ENCODE measurements around the gene MPEG1. TPM values are rescaled to one million over a fixed set of nuclear protein-coding genes. Genes with fewer than 3 reads are reported as not detected.

MPEG1 gene
- total and polyA plus RNA-seq, 9 of the 15 experiments (the other 6 are each of a cell fraction or from before 2014, with no cell fraction given): 0.07 TPM; not detected in 8

DNA sequence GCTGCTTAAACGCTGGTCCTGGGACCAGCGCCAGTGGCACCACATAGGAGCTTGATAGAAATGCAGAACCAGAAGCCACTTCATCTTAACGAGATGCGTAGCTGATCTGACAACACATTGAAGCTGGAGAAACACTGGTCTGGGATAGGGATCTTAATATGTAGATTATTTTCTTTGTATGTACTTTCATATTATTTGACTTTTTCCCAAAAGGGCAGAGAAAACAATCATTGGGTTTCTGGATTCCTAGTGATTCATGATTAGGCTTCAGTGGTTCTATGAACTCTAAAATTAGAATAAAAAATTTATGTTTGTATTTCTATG is 12.3 kb downstream of the MPEG1 start (continued):
- no peak for TF ChIP-seq TSHZ1 (CRISPR knock-in tag; IDR thresholded peaks at IDR 0.05)
- TF ChIP-seq, protein P1, sequence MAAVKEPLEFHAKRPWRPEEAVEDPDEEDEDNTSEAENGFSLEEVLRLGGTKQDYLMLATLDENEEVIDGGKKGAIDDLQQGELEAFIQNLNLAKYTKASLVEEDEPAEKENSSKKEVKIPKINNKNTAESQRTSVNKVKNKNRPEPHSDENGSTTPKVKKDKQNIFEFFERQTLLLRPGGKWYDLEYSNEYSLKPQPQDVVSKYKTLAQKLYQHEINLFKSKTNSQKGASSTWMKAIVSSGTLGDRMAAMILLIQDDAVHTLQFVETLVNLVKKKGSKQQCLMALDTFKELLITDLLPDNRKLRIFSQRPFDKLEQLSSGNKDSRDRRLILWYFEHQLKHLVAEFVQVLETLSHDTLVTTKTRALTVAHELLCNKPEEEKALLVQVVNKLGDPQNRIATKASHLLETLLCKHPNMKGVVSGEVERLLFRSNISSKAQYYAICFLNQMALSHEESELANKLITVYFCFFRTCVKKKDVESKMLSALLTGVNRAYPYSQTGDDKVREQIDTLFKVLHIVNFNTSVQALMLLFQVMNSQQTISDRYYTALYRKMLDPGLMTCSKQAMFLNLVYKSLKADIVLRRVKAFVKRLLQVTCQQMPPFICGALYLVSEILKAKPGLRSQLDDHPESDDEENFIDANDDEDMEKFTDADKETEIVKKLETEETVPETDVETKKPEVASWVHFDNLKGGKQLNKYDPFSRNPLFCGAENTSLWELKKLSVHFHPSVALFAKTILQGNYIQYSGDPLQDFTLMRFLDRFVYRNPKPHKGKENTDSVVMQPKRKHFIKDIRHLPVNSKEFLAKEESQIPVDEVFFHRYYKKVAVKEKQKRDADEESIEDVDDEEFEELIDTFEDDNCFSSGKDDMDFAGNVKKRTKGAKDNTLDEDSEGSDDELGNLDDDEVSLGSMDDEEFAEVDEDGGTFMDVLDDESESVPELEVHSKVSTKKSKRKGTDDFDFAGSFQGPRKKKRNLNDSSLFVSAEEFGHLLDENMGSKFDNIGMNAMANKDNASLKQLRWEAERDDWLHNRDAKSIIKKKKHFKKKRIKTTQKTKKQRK (IDR thresholded peaks at IDR 0.05; ENCODE audit: borderline replicate concordance, low read depth, low read length): no peak
- TF ChIP-seq, protein P2, sequence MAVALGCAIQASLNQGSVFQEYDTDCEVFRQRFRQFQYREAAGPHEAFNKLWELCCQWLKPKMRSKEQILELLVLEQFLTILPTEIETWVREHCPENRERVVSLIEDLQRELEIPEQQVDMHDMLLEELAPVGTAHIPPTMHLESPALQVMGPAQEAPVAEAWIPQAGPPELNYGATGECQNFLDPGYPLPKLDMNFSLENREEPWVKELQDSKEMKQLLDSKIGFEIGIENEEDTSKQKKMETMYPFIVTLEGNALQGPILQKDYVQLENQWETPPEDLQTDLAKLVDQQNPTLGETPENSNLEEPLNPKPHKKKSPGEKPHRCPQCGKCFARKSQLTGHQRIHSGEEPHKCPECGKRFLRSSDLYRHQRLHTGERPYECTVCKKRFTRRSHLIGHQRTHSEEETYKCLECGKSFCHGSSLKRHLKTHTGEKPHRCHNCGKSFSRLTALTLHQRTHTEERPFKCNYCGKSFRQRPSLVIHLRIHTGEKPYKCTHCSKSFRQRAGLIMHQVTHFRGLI (CRISPR knock-in tag; IDR thresholded peaks at IDR 0.05): no peak
